Measurements from ENCODE around the gene SPRYD4. TPM values are rescaled to one million over a fixed set of nuclear protein-coding genes. Genes with fewer than 3 reads are reported as not detected.

Gene SPRYD4
- total and polyA plus RNA-seq, 11 donors = 2.1 to 4.7 (median 2.9) TPM

- H3K4me3 ChIP-seq = no peak overlapping the region
- no peaks in the 10 kb centered on the region for H3K9me3 ChIP-seq
- WGBS, 4 donors = 60 to 63% (median 62%) methylated on average over 3 of the region's 3 CpGs
- DNase-seq (no peak), ATAC-seq (no peak)
- H3K27ac ChIP-seq = no peak overlapping the region
- peaks cover 0 to 82% (median 14%) of the 10 kb centered on the region in 9 donors for H3K36me3 ChIP-seq
- intact Hi-C loops (cut with DNase I) = no loop called here
- TF ChIP-seq CTCF (IDR thresholded peaks at IDR 0.05) = no peak
- TF ChIP-seq POLR2A (IDR thresholded peaks at IDR 0.05) = no peak
- no peaks in the 10 kb centered on the region for H3K4me1 ChIP-seq
- H3K27me3 ChIP-seq = no peaks in the 10 kb centered on the region
Measured at GRCh38 chr12:56425940-56426438, 42.4 kb upstream of the SPRYD4 start.

GRCh38 chr12:56431288-56431687 lies 37.1 kb upstream of the SPRYD4 start:
- WGBS, 4 donors = 95 to 97% (median 97%) methylated on average over 11 of the region's 11 CpGs
- Histone ChIP-seq H3K27me3 (no peaks in the 10 kb centered on the region), H3K4me3 (no peak overlapping the region), H3K9me3 (no peaks in the 10 kb centered on the region), H3K27ac (no peak overlapping the region), H3K36me3 (peaks cover 0 to 43% (median 6%) of the 10 kb centered on the region in 9 donors), H3K4me1 (no peaks in the 10 kb centered on the region)
- no peak for ATAC-seq
- no peak for TF ChIP-seq CTCF (IDR thresholded peaks at IDR 0.05)
- no peak for TF ChIP-seq POLR2A (IDR thresholded peaks at IDR 0.05)
- no peak for DNase-seq
- intact Hi-C loops (cut with DNase I) = no loop called here

- H3K4me1 ChIP-seq = no peaks in the 10 kb centered on the region
- ATAC-seq (no peak), DNase-seq (no peak)
- intact Hi-C loops (cut with DNase I) = no loop called here
- no peaks in the 10 kb centered on the region for H3K27me3 ChIP-seq
- H3K27ac ChIP-seq = no peak overlapping the region
- WGBS, 4 donors = 95 to 99% (median 97%) methylated on average over 3 of the region's 3 CpGs
- peaks cover 0 to 39% (median 6%) of the 10 kb centered on the region in 9 donors for H3K36me3 ChIP-seq
- no peak for TF ChIP-seq CTCF (IDR thresholded peaks at IDR 0.05)
- TF ChIP-seq POLR2A (IDR thresholded peaks at IDR 0.05) = no peak
- no peaks in the 10 kb centered on the region for H3K9me3 ChIP-seq
- no peak overlapping the region for H3K4me3 ChIP-seq
Measured at GRCh38 chr12:56431850-56432249, 36.5 kb upstream of the SPRYD4 start.

- intact Hi-C loops (cut with DNase I) = no loop called here
- no peak overlapping the region for H3K27ac ChIP-seq
- no peak for DNase-seq
- TF ChIP-seq POLR2A (IDR thresholded peaks at IDR 0.05) (no peak), CTCF (IDR thresholded peaks at IDR 0.05) (no peak)
- no peaks in the 10 kb centered on the region for H3K4me1 ChIP-seq
- H3K36me3 ChIP-seq = peaks cover 0 to 19% (median 0%) of the 10 kb centered on the region in 9 donors
- WGBS, 4 donors = 93 to 96% (median 95%) methylated on average over 6 of the region's 6 CpGs
- ATAC-seq = no peak
- H3K9me3 ChIP-seq = no peaks in the 10 kb centered on the region
- H3K27me3 ChIP-seq = no peaks in the 10 kb centered on the region
- H3K4me3 ChIP-seq = no peak overlapping the region
Measured at GRCh38 chr12:56434828-56435227, 33.5 kb upstream of the SPRYD4 start.

Measured in heart left ventricle (tissue), 16 donors.